Astrocyte (in vitro differentiated cells and primary cell): ENCODE measurements around the gene PPP2R2C. TPM values are rescaled to one million over a fixed set of nuclear protein-coding genes. Genes with fewer than 3 reads are reported as not detected.

Source experiments
- DNase-seq: peaks from one replicate; pipeline ENCODE4 v3.0.0-alpha.2; 2010; ENCODE audit warnings: low read depth
- FAIRE-seq: peaks from 2 replicates; lab custom pipeline; 2011; peaks lifted over from hg19 to GRCh38; lab: Jason Lieb, UNC
- H2AFZ ChIP-seq: 2 replicates; pipeline ENCODE4 v1.6.0; 2012; ENCODE audit warnings: low read depth, low read length, inconsistent platforms
- H3K27ac ChIP-seq: 2 replicates; pipeline ENCODE4 v1.5.1; 2011; ENCODE audit warnings: low read depth, low read length, inconsistent platforms
- H3K27me3 ChIP-seq: 2 replicates; pipeline ENCODE4 v1.6.0; 2011; ENCODE audit warnings: low read length, inconsistent platforms; ENCODE audit not compliant: insufficient read depth
- H3K36me3 ChIP-seq: 2 replicates; pipeline ENCODE4 v1.5.1; 2011; ENCODE audit warnings: low read length, inconsistent platforms; ENCODE audit not compliant: insufficient read depth
- H3K4me1 ChIP-seq: 2 replicates; pipeline ENCODE4 v1.5.1; 2011; ENCODE audit warnings: low read length, inconsistent platforms; ENCODE audit not compliant: insufficient read depth
- H3K4me2 ChIP-seq: 2 replicates; pipeline ENCODE4 v1.6.0; 2012; ENCODE audit warnings: low read length, inconsistent platforms
- H3K4me3 ChIP-seq: 2 replicates; pipeline ENCODE4 v1.5.1; 2011; ENCODE audit warnings: low read depth, mild to moderate bottlenecking, low read length, inconsistent platforms; ENCODE audit not compliant: insufficient read depth
- H3K79me2 ChIP-seq: 2 replicates; pipeline ENCODE4 v1.6.0; 2012; ENCODE audit warnings: mild to moderate bottlenecking, low read length, inconsistent platforms; ENCODE audit not compliant: insufficient read depth
- H3K9ac ChIP-seq: 2 replicates; pipeline ENCODE4 v1.6.0; 2012; ENCODE audit warnings: mild to moderate bottlenecking, low read length, inconsistent platforms
- H3K9me3 ChIP-seq: 2 replicates; pipeline ENCODE4 v1.5.1; 2012; ENCODE audit warnings: low read depth, mild to moderate bottlenecking, low read length, inconsistent platforms; ENCODE audit not compliant: insufficient read depth
- H4K20me1 ChIP-seq: 2 replicates; pipeline ENCODE4 v1.6.0; 2012; ENCODE audit warnings: low read length, inconsistent platforms; ENCODE audit not compliant: insufficient read depth
- H3K27ac Mint-ChIP-seq: one replicate; pipeline ENCODE4 v1.8.0; 2021; ENCODE audit warnings: mild to moderate bottlenecking, mixed read lengths; ENCODE audit not compliant: unreplicated experiment
- H3K27me3 Mint-ChIP-seq: one replicate; pipeline ENCODE4 v1.8.0; 2021; ENCODE audit warnings: low read depth, mixed read lengths; ENCODE audit not compliant: unreplicated experiment
- H3K36me3 Mint-ChIP-seq: one replicate; pipeline ENCODE4 v1.8.0; 2021; ENCODE audit warnings: low read depth, mixed read lengths; ENCODE audit not compliant: unreplicated experiment
- H3K4me1 Mint-ChIP-seq: one replicate; pipeline ENCODE4 v1.8.0; 2021; ENCODE audit warnings: low read depth, mixed read lengths; ENCODE audit not compliant: unreplicated experiment
- H3K4me3 Mint-ChIP-seq: one replicate; pipeline ENCODE4 v1.8.0; 2021; ENCODE audit warnings: mild to moderate bottlenecking, moderate library complexity, mixed read lengths; ENCODE audit not compliant: unreplicated experiment
- H3K9me3 Mint-ChIP-seq: one replicate; pipeline ENCODE4 v1.8.0; 2021; ENCODE audit warnings: mild to moderate bottlenecking, mixed read lengths; ENCODE audit not compliant: unreplicated experiment
- EZH2 ChIP-seq: IDR thresholded peaks from 2 replicates; pipeline ENCODE4 v1.6.1; 2012; ENCODE audit warnings: mild to moderate bottlenecking, low read length, inconsistent platforms; ENCODE audit not compliant: insufficient read depth
- total RNA-seq: library from RNA; stranded (reverse); gene quantifications from 2 replicates; pipeline ENCODE4 v1.2.1, GENCODE V29; 2021
- TF ChIP-seq, protein P1 (sequence below): IDR thresholded peaks from 2 replicates; pipeline ENCODE4 v1.5.1; 2011; ENCODE audit warnings: low read depth, mild to moderate bottlenecking, inconsistent platforms, low read length, moderate library complexity; ENCODE audit not compliant: insufficient read depth

PPP2R2C gene
- total RNA-seq, 1 donor from 2014 or later = 1.1 TPM

DNA sequence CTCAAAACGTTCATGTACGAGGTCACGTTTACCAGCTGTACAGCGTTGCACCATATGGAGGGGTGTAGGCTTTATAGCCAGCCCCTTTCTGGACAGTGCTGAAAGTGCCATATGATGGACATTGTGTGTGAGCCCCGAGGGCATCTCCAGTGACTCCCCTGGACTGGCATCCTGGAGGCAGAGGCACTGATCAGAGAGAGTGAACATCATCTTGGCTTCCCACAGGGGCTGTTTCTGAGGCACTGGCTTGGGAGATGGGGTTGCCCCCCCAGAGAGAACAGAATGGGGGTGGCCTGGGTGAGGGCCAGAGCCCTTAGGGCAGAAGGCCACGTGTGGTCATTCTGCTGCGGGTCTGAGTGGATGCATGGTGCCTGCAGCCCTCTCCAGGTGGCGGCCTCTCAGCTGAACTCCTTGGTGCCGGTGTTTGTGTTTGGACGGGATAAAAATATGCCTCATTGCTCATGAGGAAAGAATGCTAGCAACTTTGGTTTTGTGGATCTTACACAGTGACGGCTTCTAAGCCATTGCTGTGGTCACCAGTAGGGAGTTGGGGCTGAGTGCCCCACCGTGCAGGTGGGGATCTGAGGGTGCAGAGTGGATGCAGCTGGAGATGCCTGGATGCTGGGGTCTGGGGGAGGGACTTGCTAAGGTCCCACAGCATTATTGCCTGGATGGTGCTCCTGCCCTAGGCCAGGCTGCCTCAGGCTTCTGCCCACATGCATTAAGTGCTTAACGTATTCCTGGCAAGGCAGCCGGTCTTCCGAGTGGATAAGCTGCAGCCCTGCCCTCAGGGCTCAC, 199.4 kb downstream of the PPP2R2C start:
- Histone ChIP-seq H3K4me3 (no peak overlapping the region), H2AFZ (no peak overlapping the region), H3K9ac (peak overlapping the region; percentile 47), H3K27me3 (peaks cover 2% of the 10 kb centered on the region), H3K79me2 (peaks cover 44% of the 10 kb centered on the region), H3K9me3 (no peaks in the 10 kb centered on the region), H3K4me1 (peaks cover 30% of the 10 kb centered on the region), H4K20me1 (peaks cover 70% of the 10 kb centered on the region), H3K4me2 (peak overlapping the region; percentile 64), H3K27ac (peak overlapping the region; percentile 50), H3K36me3 (no peaks in the 10 kb centered on the region)
- Mint-ChIP-seq H3K4me1 (peaks cover 31% of the 10 kb centered on the region), H3K9me3 (no peaks in the 10 kb centered on the region), H3K36me3 (peaks cover 8% of the 10 kb centered on the region), H3K4me3 (peak overlapping the region; percentile 70), H3K27me3 (peaks cover 7% of the 10 kb centered on the region), H3K27ac (peak overlapping the region; percentile 50)
- TF ChIP-seq, protein P1, sequence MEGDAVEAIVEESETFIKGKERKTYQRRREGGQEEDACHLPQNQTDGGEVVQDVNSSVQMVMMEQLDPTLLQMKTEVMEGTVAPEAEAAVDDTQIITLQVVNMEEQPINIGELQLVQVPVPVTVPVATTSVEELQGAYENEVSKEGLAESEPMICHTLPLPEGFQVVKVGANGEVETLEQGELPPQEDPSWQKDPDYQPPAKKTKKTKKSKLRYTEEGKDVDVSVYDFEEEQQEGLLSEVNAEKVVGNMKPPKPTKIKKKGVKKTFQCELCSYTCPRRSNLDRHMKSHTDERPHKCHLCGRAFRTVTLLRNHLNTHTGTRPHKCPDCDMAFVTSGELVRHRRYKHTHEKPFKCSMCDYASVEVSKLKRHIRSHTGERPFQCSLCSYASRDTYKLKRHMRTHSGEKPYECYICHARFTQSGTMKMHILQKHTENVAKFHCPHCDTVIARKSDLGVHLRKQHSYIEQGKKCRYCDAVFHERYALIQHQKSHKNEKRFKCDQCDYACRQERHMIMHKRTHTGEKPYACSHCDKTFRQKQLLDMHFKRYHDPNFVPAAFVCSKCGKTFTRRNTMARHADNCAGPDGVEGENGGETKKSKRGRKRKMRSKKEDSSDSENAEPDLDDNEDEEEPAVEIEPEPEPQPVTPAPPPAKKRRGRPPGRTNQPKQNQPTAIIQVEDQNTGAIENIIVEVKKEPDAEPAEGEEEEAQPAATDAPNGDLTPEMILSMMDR = no peak
- no peak for TF ChIP-seq EZH2
- FAIRE-seq (peak; percentile 87), DNase-seq (peak; percentile 87)

DNA sequence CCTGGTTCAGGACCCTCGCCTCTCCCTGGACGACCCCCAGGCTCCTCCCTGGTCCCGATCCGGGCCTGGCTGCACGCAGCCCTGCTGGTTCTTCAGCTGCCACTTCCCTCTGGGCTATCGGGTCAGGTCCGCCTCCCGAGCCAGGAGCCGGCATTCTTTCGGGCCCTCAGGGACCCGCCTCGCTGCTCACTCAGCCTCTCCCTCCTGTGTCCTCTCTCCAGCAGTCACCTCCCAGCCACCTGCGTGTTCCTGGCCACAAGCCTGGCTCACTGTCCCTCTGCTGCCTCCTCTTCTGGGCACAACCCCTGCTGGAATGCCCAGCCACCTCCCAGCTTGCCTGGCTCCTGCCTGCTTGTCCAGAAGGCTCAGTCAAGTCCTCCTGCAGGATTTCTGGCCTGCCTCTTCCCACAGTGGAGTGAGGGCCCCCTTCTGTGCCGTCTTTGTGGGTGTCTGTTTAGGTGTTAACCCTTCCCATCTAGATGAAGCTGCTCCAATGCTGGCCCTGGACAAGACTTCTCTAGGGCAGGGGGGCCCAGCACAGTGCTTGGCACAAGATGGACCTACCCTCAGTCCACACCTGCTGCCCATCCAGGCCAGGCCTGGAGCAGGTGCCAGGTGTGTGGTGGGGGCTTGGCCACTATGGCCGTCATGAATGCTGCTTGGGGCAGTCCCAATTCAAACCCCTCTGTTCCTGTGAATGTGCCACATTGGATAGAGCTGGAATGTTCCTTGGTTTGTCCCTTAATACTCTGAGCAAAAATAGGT, 200.5 kb downstream of the PPP2R2C start:
- peaks cover 38% of the 10 kb centered on the region for H3K79me2 ChIP-seq
- FAIRE-seq = no peak
- Mint-ChIP-seq H3K36me3 (peaks cover 8% of the 10 kb centered on the region), H3K9me3 (no peaks in the 10 kb centered on the region), H3K4me3 (peak overlapping the region; percentile 62), H3K27ac (no peak overlapping the region), H3K27me3 (peaks cover 15% of the 10 kb centered on the region), H3K4me1 (peaks cover 31% of the 10 kb centered on the region)
- no peak overlapping the region for H3K27ac ChIP-seq
- DNase-seq = no peak
- H3K4me1 ChIP-seq = peaks cover 30% of the 10 kb centered on the region
- TF ChIP-seq EZH2 = no peak
- TF ChIP-seq, protein P1 = no peak
- no peaks in the 10 kb centered on the region for H3K9me3 ChIP-seq
- peaks cover 9% of the 10 kb centered on the region for H3K27me3 ChIP-seq
- no peaks in the 10 kb centered on the region for H3K36me3 ChIP-seq
- peak overlapping the region; percentile 31 for H3K4me2 ChIP-seq
- H3K4me3 ChIP-seq = no peak overlapping the region
- peaks cover 58% of the 10 kb centered on the region for H4K20me1 ChIP-seq
- H2AFZ ChIP-seq = no peak overlapping the region
- H3K9ac ChIP-seq = peak overlapping the region; percentile 47
